ENCODE data around the gene HEPHL1. TPM values are rescaled to one million over a fixed set of nuclear protein-coding genes. Genes with fewer than 3 reads are reported as not detected.

HEPHL1 gene
- total RNA-seq, 1 donor from 2014 or later: not detected

GRCh38 chr11:94018721-94019120 is 2.4 kb upstream of the HEPHL1 start:
- DNase-seq (ENCODE audit: extremely low spot score, unreplicated experiment): no peak
- no peaks in the 10 kb centered on the region for H3K9me3 Mint-ChIP-seq (ENCODE audit: unreplicated experiment)
- no peaks in the 10 kb centered on the region for H3K4me1 Mint-ChIP-seq (ENCODE audit: unreplicated experiment)
- no peaks in the 10 kb centered on the region for H3K36me3 Mint-ChIP-seq (ENCODE audit: unreplicated experiment)
- no peak overlapping the region for H3K27ac Mint-ChIP-seq (ENCODE audit: unreplicated experiment)
- TF ChIP-seq, protein P1, sequence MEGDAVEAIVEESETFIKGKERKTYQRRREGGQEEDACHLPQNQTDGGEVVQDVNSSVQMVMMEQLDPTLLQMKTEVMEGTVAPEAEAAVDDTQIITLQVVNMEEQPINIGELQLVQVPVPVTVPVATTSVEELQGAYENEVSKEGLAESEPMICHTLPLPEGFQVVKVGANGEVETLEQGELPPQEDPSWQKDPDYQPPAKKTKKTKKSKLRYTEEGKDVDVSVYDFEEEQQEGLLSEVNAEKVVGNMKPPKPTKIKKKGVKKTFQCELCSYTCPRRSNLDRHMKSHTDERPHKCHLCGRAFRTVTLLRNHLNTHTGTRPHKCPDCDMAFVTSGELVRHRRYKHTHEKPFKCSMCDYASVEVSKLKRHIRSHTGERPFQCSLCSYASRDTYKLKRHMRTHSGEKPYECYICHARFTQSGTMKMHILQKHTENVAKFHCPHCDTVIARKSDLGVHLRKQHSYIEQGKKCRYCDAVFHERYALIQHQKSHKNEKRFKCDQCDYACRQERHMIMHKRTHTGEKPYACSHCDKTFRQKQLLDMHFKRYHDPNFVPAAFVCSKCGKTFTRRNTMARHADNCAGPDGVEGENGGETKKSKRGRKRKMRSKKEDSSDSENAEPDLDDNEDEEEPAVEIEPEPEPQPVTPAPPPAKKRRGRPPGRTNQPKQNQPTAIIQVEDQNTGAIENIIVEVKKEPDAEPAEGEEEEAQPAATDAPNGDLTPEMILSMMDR (IDR thresholded peaks at IDR 0.05): no peak
- no peak overlapping the region for H3K4me3 Mint-ChIP-seq (ENCODE audit: unreplicated experiment)
- no peaks in the 10 kb centered on the region for H3K27me3 Mint-ChIP-seq (ENCODE audit: unreplicated experiment)

GRCh38 chr11:94023856-94024255 is 2.7 kb downstream of the HEPHL1 start:
- Mint-ChIP-seq H3K27ac (ENCODE audit: unreplicated experiment) (no peak overlapping the region), H3K4me3 (ENCODE audit: unreplicated experiment) (no peak overlapping the region), H3K36me3 (ENCODE audit: unreplicated experiment) (no peaks in the 10 kb centered on the region), H3K9me3 (ENCODE audit: unreplicated experiment) (peaks cover 8% of the 10 kb centered on the region), H3K4me1 (ENCODE audit: unreplicated experiment) (no peaks in the 10 kb centered on the region), H3K27me3 (ENCODE audit: unreplicated experiment) (no peaks in the 10 kb centered on the region)
- DNase-seq (ENCODE audit: extremely low spot score, unreplicated experiment): no peak
- TF ChIP-seq, protein P1 (IDR thresholded peaks at IDR 0.05): no peak

GRCh38 chr11:94024547-94024946 is 3.4 kb downstream of the HEPHL1 start:
- TF ChIP-seq, protein P1 (IDR thresholded peaks at IDR 0.05): no peak
- H3K27ac Mint-ChIP-seq (ENCODE audit: unreplicated experiment): no peak overlapping the region
- no peaks in the 10 kb centered on the region for H3K27me3 Mint-ChIP-seq (ENCODE audit: unreplicated experiment)
- DNase-seq (ENCODE audit: extremely low spot score, unreplicated experiment): no peak
- H3K36me3 Mint-ChIP-seq (ENCODE audit: unreplicated experiment): no peaks in the 10 kb centered on the region
- H3K4me3 Mint-ChIP-seq (ENCODE audit: unreplicated experiment): no peak overlapping the region
- peaks cover 8% of the 10 kb centered on the region for H3K9me3 Mint-ChIP-seq (ENCODE audit: unreplicated experiment)
- no peaks in the 10 kb centered on the region for H3K4me1 Mint-ChIP-seq (ENCODE audit: unreplicated experiment)

DNA sequence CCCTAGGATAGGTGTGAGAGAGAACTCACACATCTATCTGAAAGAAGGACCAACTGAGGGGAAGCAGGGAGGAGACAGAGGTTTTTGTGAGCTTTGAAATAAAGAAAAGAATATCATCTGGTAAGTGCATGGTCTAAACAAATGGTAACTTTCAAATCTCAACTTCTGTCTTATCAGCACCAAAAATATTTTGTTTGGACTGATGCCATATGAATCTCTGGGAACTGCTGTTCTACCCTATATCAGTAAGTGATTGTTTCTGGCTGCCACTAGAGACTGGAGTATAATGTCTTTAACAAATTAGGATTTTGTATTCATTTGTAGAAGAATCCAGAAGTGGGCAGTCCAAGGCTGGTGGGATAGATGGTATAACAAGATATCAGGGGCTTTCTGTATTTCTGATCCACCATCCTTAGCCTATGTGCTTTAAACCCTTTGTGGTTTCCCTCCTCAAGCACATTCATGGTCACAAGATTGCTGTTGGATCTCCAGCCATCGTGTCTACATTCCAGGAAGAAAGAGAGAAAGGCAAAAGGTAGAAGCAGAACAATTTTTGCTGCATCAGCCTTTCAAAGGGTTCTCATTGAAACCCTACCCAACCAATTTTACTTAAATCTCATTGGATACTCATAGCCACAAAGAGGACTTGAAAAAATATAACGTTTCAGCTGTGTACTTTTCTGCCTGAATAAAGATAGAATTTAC is 4.7 kb downstream of the HEPHL1 start:
- Mint-ChIP-seq H3K4me3 (ENCODE audit: unreplicated experiment) (no peak overlapping the region), H3K36me3 (ENCODE audit: unreplicated experiment) (no peaks in the 10 kb centered on the region)

GRCh38 chr11:94027210-94027609 is 6.1 kb downstream of the HEPHL1 start:
- Mint-ChIP-seq H3K27me3 (ENCODE audit: unreplicated experiment) (no peaks in the 10 kb centered on the region), H3K4me3 (ENCODE audit: unreplicated experiment) (no peak overlapping the region), H3K4me1 (ENCODE audit: unreplicated experiment) (no peaks in the 10 kb centered on the region), H3K9me3 (ENCODE audit: unreplicated experiment) (peaks cover 8% of the 10 kb centered on the region), H3K36me3 (ENCODE audit: unreplicated experiment) (no peaks in the 10 kb centered on the region), H3K27ac (ENCODE audit: unreplicated experiment) (no peak overlapping the region)
- TF ChIP-seq, protein P1 (IDR thresholded peaks at IDR 0.05): no peak
- no peak for DNase-seq (ENCODE audit: extremely low spot score, unreplicated experiment)

More for the DNA sequence above, 4.7 kb downstream of the HEPHL1 start:
- H3K4me1 Mint-ChIP-seq (ENCODE audit: unreplicated experiment): no peaks in the 10 kb centered on the region
- no peak for DNase-seq (ENCODE audit: extremely low spot score, unreplicated experiment)
- H3K27ac Mint-ChIP-seq (ENCODE audit: unreplicated experiment): no peak overlapping the region
- H3K27me3 Mint-ChIP-seq (ENCODE audit: unreplicated experiment): no peaks in the 10 kb centered on the region
- TF ChIP-seq, protein P1 (IDR thresholded peaks at IDR 0.05): no peak
- H3K9me3 Mint-ChIP-seq (ENCODE audit: unreplicated experiment): peaks cover 8% of the 10 kb centered on the region

All from osteocyte (in vitro differentiated cells).